GM13976 (cell line): ENCODE measurements around the gene IRAK3.

ENCODE experiments used
- DNase-seq: peaks from one replicate; pipeline ENCODE4 v3.0.0; 2012; ENCODE audit warnings: low spot score
- in situ Hi-C: fragments of 300-500 bp; cut with MboI; formaldehyde crosslinking; loops from one replicate; pipeline ENCODE4 v1.12.0; 2022; ENCODE audit warnings: low sequenced_read_pairs, mixed read lengths, inconsistent platforms; ENCODE audit not compliant: unreplicated experiment
- TF ChIP-seq, protein P1 (sequence below): IDR thresholded peaks from 2 replicates; pipeline ENCODE4 v1.5.1; 2012; ENCODE audit warnings: borderline replicate concordance, mild to moderate bottlenecking; ENCODE audit not compliant: insufficient read depth; ENCODE audit errors: extremely low read depth, missing control alignments, control extremely low read depth

IRAK3 gene

DNA sequence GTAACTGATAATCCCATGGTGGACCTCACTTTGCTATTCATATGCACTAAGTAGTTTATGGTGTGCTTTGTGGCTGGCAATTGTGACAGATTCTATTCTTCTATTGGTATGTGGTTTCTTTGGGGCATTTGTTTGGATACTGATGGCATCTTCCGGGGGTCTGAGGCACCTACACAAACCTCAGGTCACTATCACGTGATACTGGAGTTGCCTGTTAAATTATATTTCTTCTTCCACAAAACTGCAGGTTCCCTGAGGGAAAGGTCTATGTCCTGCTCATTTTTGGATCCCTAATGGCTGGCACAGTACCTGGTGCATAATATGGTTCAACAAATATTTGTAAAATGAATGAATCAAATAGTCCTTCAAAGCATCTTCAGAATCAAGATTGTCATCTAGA is 63.8 kb downstream of the IRAK3 start:
- in situ Hi-C loops = no loop called here
- TF ChIP-seq, protein P1, sequence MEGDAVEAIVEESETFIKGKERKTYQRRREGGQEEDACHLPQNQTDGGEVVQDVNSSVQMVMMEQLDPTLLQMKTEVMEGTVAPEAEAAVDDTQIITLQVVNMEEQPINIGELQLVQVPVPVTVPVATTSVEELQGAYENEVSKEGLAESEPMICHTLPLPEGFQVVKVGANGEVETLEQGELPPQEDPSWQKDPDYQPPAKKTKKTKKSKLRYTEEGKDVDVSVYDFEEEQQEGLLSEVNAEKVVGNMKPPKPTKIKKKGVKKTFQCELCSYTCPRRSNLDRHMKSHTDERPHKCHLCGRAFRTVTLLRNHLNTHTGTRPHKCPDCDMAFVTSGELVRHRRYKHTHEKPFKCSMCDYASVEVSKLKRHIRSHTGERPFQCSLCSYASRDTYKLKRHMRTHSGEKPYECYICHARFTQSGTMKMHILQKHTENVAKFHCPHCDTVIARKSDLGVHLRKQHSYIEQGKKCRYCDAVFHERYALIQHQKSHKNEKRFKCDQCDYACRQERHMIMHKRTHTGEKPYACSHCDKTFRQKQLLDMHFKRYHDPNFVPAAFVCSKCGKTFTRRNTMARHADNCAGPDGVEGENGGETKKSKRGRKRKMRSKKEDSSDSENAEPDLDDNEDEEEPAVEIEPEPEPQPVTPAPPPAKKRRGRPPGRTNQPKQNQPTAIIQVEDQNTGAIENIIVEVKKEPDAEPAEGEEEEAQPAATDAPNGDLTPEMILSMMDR = no peak
- no peak for DNase-seq

DNA sequence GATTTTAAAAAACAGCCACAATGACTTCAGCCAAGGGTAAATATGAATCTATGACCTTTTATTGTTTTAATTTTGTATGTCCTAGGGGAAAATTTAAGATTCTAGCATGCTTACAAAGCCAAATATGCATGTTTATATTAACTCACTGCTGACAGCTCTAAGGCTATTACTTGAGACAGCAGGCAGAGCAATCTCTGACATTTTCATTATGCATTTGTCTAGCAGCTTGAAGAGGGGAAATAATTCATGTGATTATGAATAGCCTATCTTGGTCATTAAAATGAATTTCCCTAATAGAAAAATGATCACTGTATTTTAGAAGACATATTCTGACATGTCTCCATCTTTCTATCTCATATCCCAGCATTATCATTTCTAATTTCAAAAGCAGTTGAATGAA is 66.7 kb downstream of the IRAK3 start:
- TF ChIP-seq, protein P1 = no peak
- in situ Hi-C loops = no loop called here
- no peak for DNase-seq

DNA sequence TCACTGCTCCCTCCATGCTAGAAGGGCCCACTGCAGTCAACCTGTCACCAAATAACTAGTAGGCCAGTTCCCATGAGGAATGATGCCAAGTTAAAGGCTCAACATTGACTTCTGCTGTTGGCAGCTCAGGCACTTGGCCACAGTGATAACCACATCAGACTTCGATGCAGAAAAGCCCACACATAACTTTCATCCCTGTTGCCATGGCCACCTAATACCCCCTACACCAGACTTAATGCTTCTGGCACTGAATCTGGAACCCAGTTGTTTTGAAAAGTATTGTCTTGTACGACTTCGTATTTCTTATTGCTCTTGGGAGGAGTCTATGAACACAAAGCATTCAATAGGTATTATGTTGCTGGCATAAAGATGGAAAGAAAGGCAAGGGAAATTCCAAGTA is 69.0 kb downstream of the IRAK3 start:
- TF ChIP-seq, protein P1 = no peak
- no peak for DNase-seq
- in situ Hi-C loops = no loop called here

DNA sequence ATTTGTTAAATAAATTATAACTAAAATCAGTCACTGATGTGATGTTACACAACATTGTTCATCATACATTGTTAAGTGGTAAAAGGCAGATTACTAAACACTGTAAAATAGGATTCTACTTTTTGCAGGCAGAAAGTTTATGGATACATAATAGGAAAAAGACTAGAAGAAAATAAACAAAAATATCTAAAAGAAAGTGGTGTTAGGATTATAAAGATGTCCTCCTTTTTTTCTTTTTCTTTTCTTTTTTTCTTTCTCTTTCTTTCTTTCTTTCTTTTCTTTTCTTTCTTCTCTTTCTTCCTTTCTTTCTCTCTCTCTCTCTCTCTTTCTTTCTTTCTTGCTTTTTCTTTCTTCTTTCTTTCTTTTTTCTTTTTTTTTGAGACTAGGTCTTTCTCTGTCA is 73.7 kb downstream of the IRAK3 start:
- in situ Hi-C loops = loop anchor here (10.0 kb wide), 1 partner anchor 432 kb away; no protein-coding TSS in a partner anchor
- DNase-seq = no peak
- TF ChIP-seq, protein P1 = no peak

DNA sequence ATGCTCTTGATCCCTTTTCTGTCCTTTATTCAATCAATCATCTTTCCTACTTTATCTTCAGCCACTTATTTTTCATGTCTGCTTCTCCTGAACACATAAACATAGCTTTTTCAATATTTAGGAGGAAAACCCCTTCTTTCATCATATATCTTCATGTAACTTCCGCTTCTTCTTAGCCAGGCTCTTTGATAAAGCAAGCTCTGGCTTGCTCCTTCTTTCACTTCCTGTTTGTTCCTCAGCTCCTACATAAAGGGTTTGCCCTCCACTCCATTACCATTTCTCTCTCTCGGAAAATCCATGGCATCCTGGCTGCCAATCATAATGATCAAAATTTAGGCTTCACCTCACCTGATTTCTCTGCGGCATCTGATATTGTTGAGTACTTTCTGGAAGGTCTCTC is 79.5 kb downstream of the IRAK3 start:
- TF ChIP-seq, protein P1 = no peak
- DNase-seq = no peak
- in situ Hi-C loops = loop anchor here (10.0 kb wide), 1 partner anchor 426 kb away; no protein-coding TSS in a partner anchor

DNA sequence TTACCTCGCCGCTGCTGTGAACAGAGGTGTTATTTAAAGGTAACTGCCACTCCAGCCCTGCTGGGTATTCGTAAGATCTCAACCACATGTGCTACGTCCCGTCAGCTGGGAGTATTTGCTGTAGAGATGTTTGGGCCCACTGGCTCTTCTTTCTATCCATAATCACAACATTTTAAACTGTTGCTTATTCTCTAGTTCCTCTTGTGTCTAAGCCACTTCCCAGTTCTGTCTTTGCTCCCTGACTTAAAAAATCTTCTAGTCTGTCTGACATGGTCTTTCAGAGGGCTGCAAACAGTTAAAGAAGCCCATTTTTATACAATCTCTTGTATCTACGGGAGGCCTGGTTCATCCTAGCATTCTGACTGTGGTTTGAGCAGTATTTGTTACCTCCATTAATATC is 80.1 kb downstream of the IRAK3 start:
- TF ChIP-seq, protein P1 = no peak
- no peak for DNase-seq
- in situ Hi-C loops = loop anchor here (10.0 kb wide), 1 partner anchor 426 kb away; no protein-coding TSS in a partner anchor
